ENCODE results near the gene USP40. TPM values are rescaled to one million over a fixed set of nuclear protein-coding genes. Genes with fewer than 3 reads are reported as not detected.

The USP40 gene
- total and polyA plus RNA-seq, 9 of the 15 experiments (the other 6 are each of a cell fraction or from before 2014, with no cell fraction given): 5.5 to 15.0 (median 9.3) TPM

DNA sequence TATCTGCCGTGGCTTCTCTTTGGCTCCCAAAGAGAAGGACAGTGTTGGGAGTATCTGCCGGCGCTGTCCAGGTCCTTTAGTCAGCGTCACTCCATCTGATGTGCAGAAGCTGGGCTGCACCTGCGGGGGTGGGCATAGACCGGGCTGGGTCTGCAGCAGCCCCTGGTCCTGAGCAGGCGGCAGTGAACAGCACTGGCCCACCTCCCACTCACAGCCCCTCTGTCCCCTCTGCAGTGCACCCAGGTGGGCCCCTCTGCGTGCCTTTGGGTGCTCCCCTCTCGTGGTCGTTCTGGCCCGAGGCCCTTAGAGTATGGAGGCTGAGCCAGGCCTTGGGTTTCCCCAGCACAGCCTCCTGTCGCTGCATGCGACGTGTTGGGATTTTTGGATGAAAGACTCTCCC lies 95.7 kb downstream of the USP40 start:
- ATAC-seq (no peak), FAIRE-seq (no peak), DNase-seq (ENCODE audit: extremely low read depth in 1 of 4, low spot score in 3 of 4) (no peak)
- CTCF ChIA-PET (ENCODE audit: low intra/inter-chr PET ratio): no interaction called here
- no peaks in the 10 kb centered on the region for H3K27me3 ChIP-seq (ENCODE audit: control insufficient read depth in 2 of 2, insufficient read depth in 2 of 2, low read length in 2 of 2)
- no peak overlapping the region for H3K4me2 ChIP-seq (ENCODE audit: insufficient read depth, low read length)
- intact Hi-C loops (cut with micrococcal nuclease) (no loop called here), in situ Hi-C loops (cut with MboI) (no loop called here)
- no peaks in the 10 kb centered on the region for H3K9me1 ChIP-seq (ENCODE audit: control insufficient read depth, insufficient read depth, low read length)
- no peak overlapping the region for H3K9ac ChIP-seq (ENCODE audit: insufficient read depth in 1 of 2, low read depth in 2 of 2, low read length in 2 of 2)
- H4K20me1 ChIP-seq (replicated peaks; ENCODE audit: control insufficient read depth, insufficient read depth, low read length): no peaks in the 10 kb centered on the region
- POLR2A ChIA-PET: interaction anchor here (0.5 kb wide), 2 partner anchors 19 to 558 kb away, joined by 3 read pairs; no protein-coding TSS in a partner anchor
- 98% methylated on average over 10 of the region's 14 CpGs for WGBS (ENCODE audit: insufficient coverage, low coverage, missing lambda C conversion rate)
- no peaks in the 10 kb centered on the region for H3K79me2 ChIP-seq (ENCODE audit: control insufficient read depth, insufficient read depth, low read length)
- H3K9me3 ChIP-seq (replicated peaks; ENCODE audit: control insufficient read depth, insufficient read depth, low read depth, low read length): no peaks in the 10 kb centered on the region
- no peak overlapping the region for H3K4me3 ChIP-seq
- H3K4me1 ChIP-seq (replicated peaks in 1 of 2; ENCODE audit: control insufficient read depth in 2 of 2, insufficient read depth in 2 of 2, low read length in 2 of 2): peaks cover 4 to 39% of the 10 kb centered on the region in 2 experiments; a peak in 3 of 5 replicates
- H3K36me3 ChIP-seq (ENCODE audit: control insufficient read depth, insufficient read depth, low read length): peaks cover 22% of the 10 kb centered on the region; the same call in 2 of the 3 replicates
- H3K27ac ChIP-seq (ENCODE audit: extremely low read depth, low read depth, low read length): no peak overlapping the region
- no TSS peak for BruUV-seq (replicated peaks)
- no peak overlapping the region for H2AFZ ChIP-seq (ENCODE audit: low read depth, low read length)
- TF ChIP-seq SREBF2 (CRISPR knock-in tag; IDR thresholded peaks at IDR 0.05): no peak
- no peak for TF ChIP-seq SUPT5H (IDR thresholded peaks at IDR 0.05)
- TF ChIP-seq TOE1 (IDR thresholded peaks at IDR 0.05; ENCODE audit: borderline replicate concordance): no peak
- no peak for TF ChIP-seq TOE1 (CRISPR knock-in tag; IDR thresholded peaks at IDR 0.05; ENCODE audit: borderline replicate concordance, low read depth)
- TF ChIP-seq PML (IDR thresholded peaks at IDR 0.05; ENCODE audit: low read length): no peak
- TF ChIP-seq, protein P1, sequence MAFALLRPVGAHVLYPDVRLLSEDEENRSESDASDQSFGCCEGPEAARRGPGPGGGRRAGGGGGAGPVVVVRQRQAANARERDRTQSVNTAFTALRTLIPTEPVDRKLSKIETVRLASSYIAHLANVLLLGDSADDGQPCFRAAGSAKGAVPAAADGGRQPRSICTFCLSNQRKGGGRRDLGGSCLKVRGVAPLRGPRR (CRISPR knock-in tag; IDR thresholded peaks at IDR 0.05): no peak
- no peak for TF ChIP-seq SNRNP70 (optimal IDR thresholded peaks at IDR 0.05; ENCODE audit: low read depth, low read length)
- TF ChIP-seq HCFC1 (IDR thresholded peaks at IDR 0.05; ENCODE audit: low read depth, low read length): no peak
- TF ChIP-seq DACH1 (IDR thresholded peaks at IDR 0.05; ENCODE audit: partially characterized antibody): no peak
- no peak for TF ChIP-seq KLF16 (IDR thresholded peaks at IDR 0.05)
- TF ChIP-seq, protein P2, sequence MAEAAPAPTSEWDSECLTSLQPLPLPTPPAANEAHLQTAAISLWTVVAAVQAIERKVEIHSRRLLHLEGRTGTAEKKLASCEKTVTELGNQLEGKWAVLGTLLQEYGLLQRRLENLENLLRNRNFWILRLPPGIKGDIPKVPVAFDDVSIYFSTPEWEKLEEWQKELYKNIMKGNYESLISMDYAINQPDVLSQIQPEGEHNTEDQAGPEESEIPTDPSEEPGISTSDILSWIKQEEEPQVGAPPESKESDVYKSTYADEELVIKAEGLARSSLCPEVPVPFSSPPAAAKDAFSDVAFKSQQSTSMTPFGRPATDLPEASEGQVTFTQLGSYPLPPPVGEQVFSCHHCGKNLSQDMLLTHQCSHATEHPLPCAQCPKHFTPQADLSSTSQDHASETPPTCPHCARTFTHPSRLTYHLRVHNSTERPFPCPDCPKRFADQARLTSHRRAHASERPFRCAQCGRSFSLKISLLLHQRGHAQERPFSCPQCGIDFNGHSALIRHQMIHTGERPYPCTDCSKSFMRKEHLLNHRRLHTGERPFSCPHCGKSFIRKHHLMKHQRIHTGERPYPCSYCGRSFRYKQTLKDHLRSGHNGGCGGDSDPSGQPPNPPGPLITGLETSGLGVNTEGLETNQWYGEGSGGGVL (CRISPR knock-in tag; IDR thresholded peaks at IDR 0.05): no peak
- TF ChIP-seq, protein P3, sequence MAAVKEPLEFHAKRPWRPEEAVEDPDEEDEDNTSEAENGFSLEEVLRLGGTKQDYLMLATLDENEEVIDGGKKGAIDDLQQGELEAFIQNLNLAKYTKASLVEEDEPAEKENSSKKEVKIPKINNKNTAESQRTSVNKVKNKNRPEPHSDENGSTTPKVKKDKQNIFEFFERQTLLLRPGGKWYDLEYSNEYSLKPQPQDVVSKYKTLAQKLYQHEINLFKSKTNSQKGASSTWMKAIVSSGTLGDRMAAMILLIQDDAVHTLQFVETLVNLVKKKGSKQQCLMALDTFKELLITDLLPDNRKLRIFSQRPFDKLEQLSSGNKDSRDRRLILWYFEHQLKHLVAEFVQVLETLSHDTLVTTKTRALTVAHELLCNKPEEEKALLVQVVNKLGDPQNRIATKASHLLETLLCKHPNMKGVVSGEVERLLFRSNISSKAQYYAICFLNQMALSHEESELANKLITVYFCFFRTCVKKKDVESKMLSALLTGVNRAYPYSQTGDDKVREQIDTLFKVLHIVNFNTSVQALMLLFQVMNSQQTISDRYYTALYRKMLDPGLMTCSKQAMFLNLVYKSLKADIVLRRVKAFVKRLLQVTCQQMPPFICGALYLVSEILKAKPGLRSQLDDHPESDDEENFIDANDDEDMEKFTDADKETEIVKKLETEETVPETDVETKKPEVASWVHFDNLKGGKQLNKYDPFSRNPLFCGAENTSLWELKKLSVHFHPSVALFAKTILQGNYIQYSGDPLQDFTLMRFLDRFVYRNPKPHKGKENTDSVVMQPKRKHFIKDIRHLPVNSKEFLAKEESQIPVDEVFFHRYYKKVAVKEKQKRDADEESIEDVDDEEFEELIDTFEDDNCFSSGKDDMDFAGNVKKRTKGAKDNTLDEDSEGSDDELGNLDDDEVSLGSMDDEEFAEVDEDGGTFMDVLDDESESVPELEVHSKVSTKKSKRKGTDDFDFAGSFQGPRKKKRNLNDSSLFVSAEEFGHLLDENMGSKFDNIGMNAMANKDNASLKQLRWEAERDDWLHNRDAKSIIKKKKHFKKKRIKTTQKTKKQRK (IDR thresholded peaks at IDR 0.05; ENCODE audit: borderline replicate concordance, low read depth, low read length): no peak
- no peak for TF ChIP-seq KLF10 (CRISPR knock-in tag; IDR thresholded peaks at IDR 0.05)
- no peak for TF ChIP-seq TBL1XR1 (IDR thresholded peaks at IDR 0.05; ENCODE audit: low read length in 2 of 2)
- TF ChIP-seq, protein P4, sequence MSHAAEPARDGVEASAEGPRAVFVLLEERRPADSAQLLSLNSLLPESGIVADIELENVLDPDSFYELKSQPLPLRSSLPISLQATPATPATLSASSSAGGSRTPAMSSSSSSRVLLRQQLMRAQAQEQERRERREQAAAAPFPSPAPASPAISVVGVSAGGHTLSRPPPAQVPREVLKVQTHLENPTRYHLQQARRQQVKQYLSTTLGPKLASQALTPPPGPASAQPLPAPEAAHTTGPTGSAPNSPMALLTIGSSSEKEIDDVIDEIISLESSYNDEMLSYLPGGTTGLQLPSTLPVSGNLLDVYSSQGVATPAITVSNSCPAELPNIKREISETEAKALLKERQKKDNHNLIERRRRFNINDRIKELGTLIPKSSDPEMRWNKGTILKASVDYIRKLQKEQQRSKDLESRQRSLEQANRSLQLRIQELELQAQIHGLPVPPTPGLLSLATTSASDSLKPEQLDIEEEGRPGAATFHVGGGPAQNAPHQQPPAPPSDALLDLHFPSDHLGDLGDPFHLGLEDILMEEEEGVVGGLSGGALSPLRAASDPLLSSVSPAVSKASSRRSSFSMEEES (CRISPR knock-in tag; IDR thresholded peaks at IDR 0.05): no peak
- no peak for TF ChIP-seq ELF1 (tag; IDR thresholded peaks at IDR 0.05)
